Small intestine (tissue), 7 donors: ENCODE data around the gene NBEAL1. TPM values are rescaled to one million over a fixed set of nuclear protein-coding genes. Genes with fewer than 3 reads are reported as not detected.
A peak's percentile ranks its signal among the peaks of the same experiment; 100 is the strongest.

Experiments
- DNase-seq, 2 donors: peaks; one replicate each; pipeline versions ENCODE4 v3.0.0 to v3.0.0-alpha.2; 2013
- FAIRE-seq: peaks from 2 replicates; lab custom pipeline; 2012; peaks lifted over from hg19 to GRCh38; lab: Jason Lieb, UNC
- H3K27ac ChIP-seq, 3 donors: one replicate each; pipeline ENCODE4 v1.5.1; 2013; ENCODE audit warnings: low read length in 2 of 3, mild to moderate bottlenecking in 2 of 3, control low read depth in 1 of 3, inconsistent platforms in 1 of 3, low read depth in 1 of 3, moderate library complexity in 1 of 3
- H3K27me3 ChIP-seq, 3 donors: one replicate each; pipeline ENCODE4 v1.6.1; 2013; ENCODE audit warnings: low read length in 3 of 3, inconsistent platforms in 1 of 3; ENCODE audit not compliant: control insufficient read depth in 3 of 3, insufficient read depth in 3 of 3
- H3K36me3 ChIP-seq, 3 donors: one replicate each; pipeline ENCODE4 v1.6.1; 2013; ENCODE audit warnings: low read length in 3 of 3, inconsistent platforms in 1 of 3, low read depth in 1 of 3, mild to moderate bottlenecking in 1 of 3, moderate library complexity in 1 of 3; ENCODE audit not compliant: control insufficient read depth in 3 of 3, insufficient read depth in 2 of 3
- H3K4me1 ChIP-seq, 3 donors: one replicate each; pipeline ENCODE4 v1.6.1; 2013; ENCODE audit warnings: low read length in 2 of 3, inconsistent platforms in 1 of 3, low read depth in 1 of 3, mild to moderate bottlenecking in 1 of 3, moderate library complexity in 1 of 3; ENCODE audit not compliant: control insufficient read depth in 3 of 3, insufficient read depth in 2 of 3
- H3K4me3 ChIP-seq, 3 donors: one replicate each; pipeline ENCODE4 v1.5.1; 2013; ENCODE audit warnings: low read length in 3 of 3, control low read depth in 1 of 3, inconsistent platforms in 1 of 3, low read depth in 1 of 3, mild to moderate bottlenecking in 1 of 3, moderate library complexity in 1 of 3
- H3K9me3 ChIP-seq, 2 donors: one replicate each; pipeline ENCODE4 v1.6.1; 2013; ENCODE audit warnings: low read depth in 1 of 2, low read length in 1 of 2; ENCODE audit not compliant: control insufficient read depth in 2 of 2, insufficient read depth in 1 of 2
- WGBS, 3 donors: extraction: QIAGEN DNeasy Blood & Tissue Kit; methylation state at CpG; one replicate each; pipeline ENCODE4 v1.1.7; 2013; 5-methylcytosine and 5-hydroxymethylcytosine counted together
- polyA plus RNA-seq, 4 donors: library from polyadenylated mRNA; stranded (reverse) in 3 of 4; unstranded in 1 of 4; fragments of 200-250 nt in 3 of 4; fragments of 120-200 nt in 1 of 4; gene quantifications; one replicate each; pipeline versions ENCODE4 v1.2.1 to v1.2.3, GENCODE V29; 2013
- donor health status: healthy with polysubstance abuse.
- donor health status: control.
- donor health status: control.
- donor health status: Bipolar disorder and iron deficiency.
- donor health status: healthy.

Gene NBEAL1
- polyA plus RNA-seq, 4 donors, result 6.5 to 12.7 (median 11.8) TPM

DNA sequence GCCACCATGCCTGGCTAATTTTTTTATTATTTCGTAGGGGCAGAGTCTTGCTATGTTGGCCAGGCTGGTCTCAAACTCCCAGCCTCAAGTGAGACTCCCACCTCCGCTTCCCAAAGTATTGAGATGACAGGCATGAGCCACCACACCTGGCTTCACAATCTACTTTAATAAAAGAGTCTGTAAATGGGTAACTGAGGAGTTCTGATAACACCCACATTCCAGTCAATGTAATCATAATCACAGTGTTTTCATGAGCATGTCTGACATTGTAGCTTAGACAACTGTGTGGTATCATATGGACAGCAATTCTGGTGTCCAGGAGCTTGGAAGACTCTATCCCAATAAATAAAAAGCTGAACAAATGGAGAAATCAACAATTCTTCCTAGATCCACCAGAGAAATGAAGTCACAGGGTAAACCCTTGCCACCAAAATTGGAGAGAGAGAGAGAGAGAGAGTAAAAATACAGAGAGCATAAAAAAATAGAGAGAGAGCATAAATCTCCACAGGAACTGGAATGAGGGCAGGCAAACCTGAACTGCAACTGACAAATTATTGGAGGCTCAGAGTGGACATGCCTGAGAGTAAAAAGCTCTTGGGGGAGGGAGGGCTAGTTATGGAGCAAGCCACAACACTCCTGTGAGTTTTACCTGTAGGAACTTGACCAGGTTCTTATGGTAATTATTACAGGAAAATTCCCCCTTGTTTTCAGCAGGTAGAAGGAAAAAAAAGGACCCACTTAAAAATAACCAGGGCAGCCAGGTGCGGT is 12.4 kb upstream of the NBEAL1 start:
- Histone ChIP-seq H3K27me3 (no peaks in the 10 kb centered on the region), H3K27ac (peak overlapping the region in 2 of 3 donors; percentile 37 to 68), H3K36me3 (no peaks in the 10 kb centered on the region), H3K9me3 (no peaks in the 10 kb centered on the region), H3K4me3 (no peak overlapping the region), H3K4me1 (peaks cover 0 to 8% (median 3%) of the 10 kb centered on the region in 3 donors)
- FAIRE-seq (no peak), DNase-seq (peak; percentile 69 to 72)
- WGBS, 3 donors, result 50 to 80% (median 52%) methylated on average over 3 of the region's 3 CpGs

DNA sequence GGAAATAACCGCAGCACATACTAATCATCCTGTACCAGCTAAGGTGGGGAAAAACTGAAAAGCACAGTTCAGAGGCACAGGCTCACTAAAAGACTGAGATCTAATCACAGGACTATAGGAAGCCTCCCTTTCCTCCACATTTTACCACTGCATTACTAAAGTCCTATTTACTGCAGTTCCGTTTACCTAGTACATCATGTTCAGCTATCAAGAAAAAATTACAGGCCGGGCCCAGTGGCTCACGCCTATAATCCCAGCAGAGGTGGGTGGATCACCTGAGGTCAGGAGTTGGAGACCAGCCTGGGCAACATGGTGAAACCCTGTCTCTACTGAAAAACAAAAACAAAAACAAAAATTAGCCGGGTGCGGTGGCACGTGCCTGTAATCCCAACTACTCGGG is 11.0 kb upstream of the NBEAL1 start:
- no peak for DNase-seq
- WGBS, 3 donors, result 89 to 90% (median 89%) methylated on average over 8 of the region's 8 CpGs

DNA sequence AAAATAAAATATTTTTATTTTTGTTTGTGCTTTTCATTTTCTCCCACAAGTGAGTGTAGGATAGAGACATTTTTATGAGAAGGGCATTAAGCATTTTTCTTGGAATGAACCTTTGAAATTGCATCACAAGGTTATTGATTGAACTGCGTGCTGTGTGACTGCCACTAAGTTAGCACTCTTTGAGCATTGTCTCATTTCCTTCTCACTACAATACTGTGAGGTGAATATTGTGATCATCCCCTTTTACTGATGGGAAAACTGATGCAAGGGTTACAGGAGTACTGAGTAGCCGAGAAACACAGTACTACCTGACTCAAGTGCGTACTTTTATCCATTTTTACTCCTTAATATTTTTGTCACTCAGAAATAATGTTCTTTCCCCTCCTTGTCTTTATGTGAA is 2.0 kb downstream of the NBEAL1 start:
- peaks cover 0 to 22% (median under 1%) of the 10 kb centered on the region in 3 donors for H3K4me1 ChIP-seq
- DNase-seq, result peak; percentile 54 to 70
- FAIRE-seq, result no peak
- 14 to 54% (median 37%) methylated on average over 3 of the region's 3 CpGs for WGBS, 3 donors
- H3K27ac ChIP-seq, result peak overlapping the region; percentile 32 to 97 (median 54)
- no peaks in the 10 kb centered on the region for H3K36me3 ChIP-seq
- H3K4me3 ChIP-seq, result peak overlapping the region in 2 of 3 donors; percentile 9 to 39
- no peaks in the 10 kb centered on the region for H3K27me3 ChIP-seq
- H3K9me3 ChIP-seq, result no peaks in the 10 kb centered on the region

More for the DNA sequence above, 11.0 kb upstream of the NBEAL1 start:
- Histone ChIP-seq H3K4me1 (peaks cover 0 to 8% (median 3%) of the 10 kb centered on the region in 3 donors), H3K27ac (no peak overlapping the region), H3K9me3 (no peaks in the 10 kb centered on the region), H3K27me3 (no peaks in the 10 kb centered on the region), H3K36me3 (no peaks in the 10 kb centered on the region), H3K4me3 (no peak overlapping the region)
- FAIRE-seq, result no peak

DNA sequence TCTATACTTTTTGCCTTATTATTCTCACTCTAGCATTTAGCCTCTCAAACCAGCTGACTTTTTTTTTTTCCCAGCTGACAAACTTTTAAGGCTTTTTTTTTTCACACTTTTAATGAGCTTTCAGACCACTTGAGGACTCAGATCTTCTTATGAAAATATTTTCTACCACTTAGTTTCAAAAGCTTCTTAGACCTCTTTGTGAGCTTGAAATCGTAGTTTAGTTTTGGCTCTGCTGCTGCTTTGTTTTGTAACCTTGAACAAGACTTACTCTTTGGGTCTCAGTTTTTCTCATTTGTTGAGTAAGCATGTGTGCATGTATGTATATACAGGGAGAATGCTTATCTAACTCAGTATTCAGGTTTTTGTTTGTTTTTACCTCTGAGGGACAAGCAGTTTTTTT is 3.5 kb downstream of the NBEAL1 start:
- 5 to 17% (median 9%) methylated on average over 1 of the region's 1 CpG for WGBS, 3 donors
- DNase-seq (peak in 1 of 2 donors; percentile 27), FAIRE-seq (no peak)
- no peaks in the 10 kb centered on the region for H3K36me3 ChIP-seq
- peaks cover 0 to 23% (median 4%) of the 10 kb centered on the region in 3 donors for H3K4me1 ChIP-seq
- H3K27me3 ChIP-seq, result no peaks in the 10 kb centered on the region
- H3K4me3 ChIP-seq, result peak overlapping the region in 2 of 3 donors; percentile 6 to 22
- H3K9me3 ChIP-seq, result no peaks in the 10 kb centered on the region
- no peak overlapping the region for H3K27ac ChIP-seq

DNA sequence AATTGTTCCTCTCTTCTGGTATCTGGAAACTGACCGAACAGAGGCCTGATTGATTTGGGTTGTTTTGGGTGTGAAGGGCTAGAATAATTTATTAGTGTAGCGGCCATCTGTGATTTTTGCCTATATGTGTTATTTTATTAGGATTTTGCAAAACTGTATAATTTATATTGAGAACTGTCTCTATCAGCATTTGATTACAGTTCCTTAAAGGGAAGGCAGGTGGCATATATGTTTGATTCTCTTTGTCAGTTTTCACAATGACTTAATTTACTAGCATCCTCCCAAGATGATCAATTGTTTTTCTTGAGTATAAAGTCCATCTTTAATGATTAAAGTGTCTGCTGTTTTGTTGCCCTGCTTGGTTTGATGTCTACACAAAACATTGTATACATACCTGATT is 4.5 kb downstream of the NBEAL1 start:
- Histone ChIP-seq H3K4me1 (peaks cover 0 to 23% (median 4%) of the 10 kb centered on the region in 3 donors), H3K9me3 (no peaks in the 10 kb centered on the region), H3K27ac (peak overlapping the region in 2 of 3 donors; percentile 24 to 54), H3K36me3 (no peaks in the 10 kb centered on the region), H3K4me3 (peak overlapping the region in 1 of 3 donors; percentile 26), H3K27me3 (no peaks in the 10 kb centered on the region)
- peak; percentile 41 for FAIRE-seq
- WGBS, 3 donors, result 6 to 61% (median 44%) methylated on average over 2 of the region's 2 CpGs
- no peak for DNase-seq

DNA sequence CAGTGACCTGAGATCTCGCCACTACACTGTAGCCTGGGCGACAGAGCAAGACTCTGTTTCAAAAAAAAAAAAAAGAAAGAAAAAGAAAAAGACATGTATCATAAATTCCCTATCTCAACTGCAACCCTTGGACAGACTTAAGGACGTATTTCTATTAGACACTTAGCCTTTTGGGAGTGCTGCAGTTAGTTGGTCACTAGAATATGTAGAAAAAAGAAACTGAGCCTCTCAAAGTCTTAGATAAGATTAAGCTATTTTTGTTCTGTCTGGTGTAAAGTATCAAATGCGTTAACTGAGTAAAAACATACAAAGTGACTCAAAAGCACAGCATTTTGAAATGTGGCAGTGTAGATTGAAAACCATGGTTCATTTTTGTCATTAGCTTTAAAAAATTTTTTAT is 7.3 kb downstream of the NBEAL1 start:
- peaks cover 0 to 14% (median 4%) of the 10 kb centered on the region in 3 donors for H3K4me1 ChIP-seq
- peak in 1 of 2 donors; percentile 33 for DNase-seq
- no peak overlapping the region for H3K4me3 ChIP-seq
- peak overlapping the region in 2 of 3 donors; percentile 34 to 56 for H3K27ac ChIP-seq
- H3K36me3 ChIP-seq, result no peaks in the 10 kb centered on the region
- no peaks in the 10 kb centered on the region for H3K9me3 ChIP-seq
- FAIRE-seq, result no peak
- no peaks in the 10 kb centered on the region for H3K27me3 ChIP-seq
- 25 to 54% (median 35%) methylated on average over 4 of the region's 4 CpGs for WGBS, 3 donors

DNA sequence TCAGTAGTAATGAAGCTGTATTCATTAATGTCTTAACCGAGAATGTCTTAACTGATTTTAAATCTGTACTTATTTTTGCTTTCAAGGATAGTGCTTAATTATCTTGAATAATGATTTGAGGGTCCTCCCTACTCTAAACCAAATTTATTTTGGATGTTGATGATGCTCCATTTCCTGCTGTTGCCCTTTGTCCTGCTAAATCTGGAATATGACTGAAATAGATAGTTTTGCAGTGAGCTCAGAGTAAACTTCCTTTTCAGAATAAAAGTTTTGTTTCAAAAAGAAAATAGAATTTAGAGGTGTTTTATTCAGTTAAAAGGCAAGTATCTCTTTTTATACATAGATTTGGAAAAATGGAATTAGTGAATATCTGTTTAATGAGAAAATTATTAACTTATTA is 8.1 kb downstream of the NBEAL1 start:
- Histone ChIP-seq H3K4me3 (no peak overlapping the region), H3K36me3 (no peaks in the 10 kb centered on the region), H3K4me1 (peaks cover 0 to 14% (median 4%) of the 10 kb centered on the region in 3 donors), H3K9me3 (no peaks in the 10 kb centered on the region), H3K27me3 (no peaks in the 10 kb centered on the region), H3K27ac (peak overlapping the region in 1 of 3 donors; percentile 56)
- FAIRE-seq (no peak), DNase-seq (no peak)
- 12 to 31% (median 24%) methylated on average over 1 of the region's 1 CpG for WGBS, 3 donors

DNA sequence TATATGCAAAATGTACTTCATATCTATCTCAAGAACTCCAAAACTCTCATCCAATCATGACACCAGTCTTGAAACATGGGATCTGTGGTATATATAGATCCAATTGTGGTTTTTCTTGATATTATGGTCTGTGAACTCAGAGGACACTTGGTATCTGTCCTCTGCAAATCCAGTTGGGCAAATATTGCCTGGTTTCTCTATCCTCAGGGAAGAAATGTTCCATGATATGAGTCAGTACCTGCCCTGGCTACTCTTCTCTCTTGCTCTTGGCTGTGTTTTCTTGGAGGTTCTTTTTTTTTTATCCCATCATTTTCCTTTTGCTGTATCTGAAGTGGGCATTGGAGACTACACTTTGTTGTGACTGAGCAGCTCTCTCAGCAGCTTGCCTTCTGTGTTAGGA is 10.9 kb downstream of the NBEAL1 start:
- no peaks in the 10 kb centered on the region for H3K36me3 ChIP-seq
- H3K4me3 ChIP-seq, result no peak overlapping the region
- FAIRE-seq (no peak), DNase-seq (no peak)
- H3K9me3 ChIP-seq, result no peaks in the 10 kb centered on the region
- no peak overlapping the region for H3K27ac ChIP-seq
- peaks cover 0 to 9% (median 4%) of the 10 kb centered on the region in 3 donors for H3K4me1 ChIP-seq
- H3K27me3 ChIP-seq, result no peaks in the 10 kb centered on the region
